PC-3 (cell line): Measurements from ENCODE around the gene ACAP3.

Experiments used
- EZH2 ChIP-seq: fragments of 300-600 bp; sonication (generic); IDR thresholded peaks from one replicate; pipeline ENCODE4 v1.6.1; 2017; ENCODE audit warnings: antibody characterized with exemption, mild to moderate bottlenecking, low read length; ENCODE audit not compliant: unreplicated experiment
- EZH2phosphoT487 ChIP-seq: fragments of 300-600 bp; sonication (generic); IDR thresholded peaks from 2 replicates; pipeline ENCODE4 v1.6.1; 2018; ENCODE audit warnings: mild to moderate bottlenecking, antibody characterized with exemption, low read length, borderline replicate concordance
- TF ChIP-seq, protein P1 (sequence below): fragments of 300-600 bp; sonication (generic); conservative IDR thresholded peaks from 2 replicates; pipeline ENCODE4 v1.5.1; 2017; ENCODE audit warnings: antibody characterized with exemption, low read depth, mild to moderate bottlenecking, low read length

DNA sequence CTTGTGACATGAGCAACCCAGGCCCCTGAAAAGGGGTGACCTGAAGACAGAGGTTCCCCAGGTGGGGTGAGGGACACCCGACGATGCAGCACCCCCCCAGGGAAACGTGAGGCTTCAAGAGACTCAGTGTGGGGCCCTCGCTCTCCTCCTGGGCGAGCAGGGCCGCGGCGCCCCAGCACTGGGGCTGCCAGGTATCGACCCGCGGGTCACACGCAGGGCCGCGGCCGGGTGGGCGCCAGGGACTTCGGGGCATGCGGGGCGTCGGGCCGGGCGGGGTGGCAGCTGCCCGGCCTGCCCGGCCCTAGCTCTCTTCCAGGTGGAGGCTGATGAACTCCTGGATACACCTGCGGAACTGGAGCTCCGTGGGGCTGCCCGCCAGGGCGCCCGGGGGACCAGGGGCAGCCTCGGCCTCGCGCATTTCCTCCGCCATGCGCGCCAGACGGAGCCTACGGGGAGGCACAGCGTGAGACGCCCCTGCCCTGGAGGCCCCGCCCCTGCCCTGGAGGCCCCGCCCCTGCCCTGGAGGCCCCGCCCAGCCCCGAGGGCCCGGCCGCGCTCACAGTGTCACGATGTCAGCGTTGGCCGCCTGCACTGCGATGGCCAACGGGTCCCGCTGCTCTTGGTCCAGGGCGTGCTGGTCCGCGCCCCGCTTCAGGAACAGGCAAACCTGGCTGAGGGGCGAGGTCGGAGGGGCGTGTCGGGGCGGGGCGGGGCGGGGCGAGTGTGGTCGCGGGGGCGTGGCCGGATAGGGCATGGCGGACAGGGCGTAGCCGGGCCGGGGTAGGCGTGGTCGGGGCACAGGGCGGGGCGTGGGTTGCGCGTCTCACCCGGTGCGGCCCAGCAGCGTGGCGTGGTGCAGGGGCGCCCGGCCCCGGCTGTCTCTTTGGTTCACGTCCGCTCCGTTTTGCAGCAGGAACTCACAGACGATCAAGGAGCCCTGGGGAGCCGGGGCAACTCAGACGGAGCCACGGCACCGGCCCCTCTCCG lies 14.2 kb downstream of the ACAP3 start:
- TF ChIP-seq, protein P1, sequence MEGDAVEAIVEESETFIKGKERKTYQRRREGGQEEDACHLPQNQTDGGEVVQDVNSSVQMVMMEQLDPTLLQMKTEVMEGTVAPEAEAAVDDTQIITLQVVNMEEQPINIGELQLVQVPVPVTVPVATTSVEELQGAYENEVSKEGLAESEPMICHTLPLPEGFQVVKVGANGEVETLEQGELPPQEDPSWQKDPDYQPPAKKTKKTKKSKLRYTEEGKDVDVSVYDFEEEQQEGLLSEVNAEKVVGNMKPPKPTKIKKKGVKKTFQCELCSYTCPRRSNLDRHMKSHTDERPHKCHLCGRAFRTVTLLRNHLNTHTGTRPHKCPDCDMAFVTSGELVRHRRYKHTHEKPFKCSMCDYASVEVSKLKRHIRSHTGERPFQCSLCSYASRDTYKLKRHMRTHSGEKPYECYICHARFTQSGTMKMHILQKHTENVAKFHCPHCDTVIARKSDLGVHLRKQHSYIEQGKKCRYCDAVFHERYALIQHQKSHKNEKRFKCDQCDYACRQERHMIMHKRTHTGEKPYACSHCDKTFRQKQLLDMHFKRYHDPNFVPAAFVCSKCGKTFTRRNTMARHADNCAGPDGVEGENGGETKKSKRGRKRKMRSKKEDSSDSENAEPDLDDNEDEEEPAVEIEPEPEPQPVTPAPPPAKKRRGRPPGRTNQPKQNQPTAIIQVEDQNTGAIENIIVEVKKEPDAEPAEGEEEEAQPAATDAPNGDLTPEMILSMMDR = no peak
- TF ChIP-seq EZH2 = no peak
- TF ChIP-seq EZH2phosphoT487 = no peak
